CMK (cell line): Measurements from ENCODE around the gene MAGI2.

Experiments
- DNase-seq: peaks from one replicate; pipeline ENCODE4 v3.0.0-alpha.2; 2010; ENCODE audit warnings: low read depth

MAGI2 gene

DNA sequence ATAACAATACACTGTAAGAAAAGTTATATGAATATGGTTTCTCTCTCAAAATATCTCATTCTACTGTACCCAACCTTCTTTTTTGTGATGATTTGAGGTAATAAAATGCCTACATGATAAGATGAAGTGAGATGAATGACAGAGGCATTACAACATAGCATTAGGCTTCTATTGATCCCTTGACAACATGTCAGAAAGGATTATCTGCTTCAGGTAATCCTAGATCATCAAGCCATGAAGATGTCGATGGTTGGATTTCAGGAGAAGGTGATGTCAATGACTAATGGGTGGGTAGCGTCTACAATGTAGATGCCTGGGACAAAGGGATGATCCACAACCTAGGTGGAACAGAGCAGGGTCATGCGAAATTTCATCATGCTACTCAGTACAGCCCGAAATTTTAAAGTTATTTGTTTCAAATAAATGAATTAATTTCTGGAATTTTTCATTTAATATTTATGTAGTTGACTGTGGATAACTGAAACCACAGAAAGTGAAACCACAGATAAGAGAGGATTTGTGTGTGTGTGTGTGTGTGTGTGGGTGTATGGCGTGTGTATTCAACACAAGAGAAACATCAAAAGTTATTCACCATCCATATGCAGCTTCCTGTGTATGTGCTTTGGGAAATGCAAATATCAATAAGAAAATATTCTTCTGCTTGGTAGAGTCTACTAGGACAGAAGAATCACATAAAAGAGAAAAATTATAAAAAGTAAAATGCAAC, 77.0 kb downstream of the MAGI2 start:
- DNase-seq = no peak

DNA sequence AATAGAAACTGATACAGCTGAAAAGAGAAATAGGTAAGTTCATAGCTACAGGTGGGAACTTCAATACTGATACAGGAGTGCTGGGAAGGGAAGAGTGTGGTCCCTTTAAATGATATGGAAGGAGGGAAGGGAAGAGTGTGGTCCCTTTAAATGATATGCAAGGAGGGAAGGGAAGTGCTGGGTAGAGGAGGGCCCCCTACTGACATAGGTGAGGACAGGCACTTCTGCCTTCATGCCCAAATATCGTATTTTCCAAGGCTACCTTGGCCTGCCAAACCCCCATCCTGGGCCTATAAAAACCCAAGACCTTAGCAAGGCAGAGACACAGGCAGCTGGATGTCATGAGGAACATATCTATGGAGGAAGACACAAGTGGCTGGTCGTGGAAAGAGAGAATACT, 92.3 kb downstream of the MAGI2 start:
- DNase-seq = no peak

DNA sequence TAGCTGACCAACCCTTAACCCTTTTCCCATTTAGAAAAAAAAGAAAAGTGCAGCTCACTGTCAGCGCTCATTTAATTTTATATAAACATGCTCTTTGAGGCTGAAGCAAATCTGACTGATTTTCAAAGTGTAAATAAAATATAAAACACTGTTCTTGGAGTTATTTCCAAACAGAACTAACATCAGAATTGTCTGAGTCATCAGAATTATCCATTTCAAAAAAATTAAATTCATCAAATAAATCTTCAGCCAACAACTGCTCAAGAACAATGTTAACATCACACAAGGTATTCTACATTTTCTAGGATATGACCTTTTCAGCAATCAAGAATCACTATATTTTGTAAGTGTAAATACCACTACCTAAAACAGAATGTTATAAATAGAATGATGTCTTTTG, 93.6 kb downstream of the MAGI2 start:
- no peak for DNase-seq

DNA sequence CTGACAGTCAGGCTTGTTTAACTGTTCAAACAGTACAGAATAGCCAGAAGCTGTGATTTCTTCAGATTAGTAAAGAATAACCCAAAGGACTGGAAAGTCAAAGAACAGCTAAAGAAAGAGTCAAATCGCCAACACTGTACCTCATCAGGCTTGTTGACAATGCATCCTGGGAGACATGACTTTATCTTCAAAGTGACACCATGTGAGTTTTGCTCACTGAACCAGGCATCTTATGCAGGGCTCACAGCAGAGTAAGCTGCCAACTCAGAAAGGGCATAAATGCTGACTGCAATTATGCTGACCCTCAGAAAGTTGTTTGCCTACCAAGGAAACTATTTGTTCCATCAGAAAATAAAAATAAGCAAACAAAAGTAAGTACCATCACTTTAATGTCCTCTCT, 96.4 kb downstream of the MAGI2 start:
- no peak for DNase-seq

DNA sequence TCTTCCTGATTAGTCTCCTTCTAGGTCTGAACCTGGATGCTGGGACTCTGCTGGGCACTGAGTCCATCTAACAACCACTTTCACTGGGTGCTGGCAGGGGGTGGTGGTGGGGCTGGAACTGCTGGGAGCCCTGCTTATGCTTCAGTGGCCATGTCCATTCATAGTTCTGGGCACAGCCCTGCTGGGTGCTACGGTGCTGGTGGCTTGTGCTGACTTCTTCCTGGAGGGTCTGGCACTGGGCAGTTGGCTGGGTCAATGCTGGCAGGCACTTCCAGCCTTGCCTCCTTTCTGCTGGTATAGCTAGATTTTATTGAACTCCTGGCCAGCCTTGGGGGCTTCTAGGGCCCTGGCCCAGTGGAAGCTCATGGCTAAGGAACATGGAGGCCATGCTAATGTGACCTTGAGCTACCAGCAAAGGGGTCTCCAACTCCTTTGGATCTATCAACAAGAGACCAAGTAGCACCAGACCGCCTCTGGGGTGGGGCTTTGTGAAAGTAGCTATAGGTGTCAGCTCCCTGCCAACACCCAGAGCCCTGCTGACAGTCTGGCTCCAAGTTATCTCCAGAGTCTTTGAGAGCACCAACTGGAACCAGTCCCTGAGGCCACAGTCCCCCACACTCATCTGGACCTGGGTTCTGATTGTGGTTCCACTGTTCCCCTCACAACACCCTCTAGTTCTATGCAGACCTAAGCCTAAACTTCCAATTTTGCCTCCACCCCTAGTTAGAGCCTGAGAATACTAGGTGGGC, 99.6 kb downstream of the MAGI2 start:
- no peak for DNase-seq

DNA sequence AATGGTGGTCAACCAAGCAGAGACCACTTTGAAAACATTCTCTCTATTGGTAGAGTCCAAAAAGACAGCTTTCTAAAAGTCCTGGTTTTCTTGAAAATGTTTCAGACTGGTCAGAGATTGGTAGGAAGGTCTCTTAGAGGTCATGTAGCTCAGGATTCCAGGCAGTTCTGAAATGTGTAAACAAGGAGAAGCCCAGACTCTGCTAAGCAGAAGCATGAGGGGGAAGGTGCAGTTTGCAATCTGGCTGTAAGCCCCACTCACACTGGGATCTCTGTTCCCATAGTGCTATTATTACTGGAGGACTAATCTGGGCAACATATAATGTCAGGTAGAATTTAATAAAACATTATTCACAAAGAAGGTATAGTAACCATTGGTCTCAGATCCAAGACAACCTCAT, 101.1 kb downstream of the MAGI2 start:
- DNase-seq = no peak

DNA sequence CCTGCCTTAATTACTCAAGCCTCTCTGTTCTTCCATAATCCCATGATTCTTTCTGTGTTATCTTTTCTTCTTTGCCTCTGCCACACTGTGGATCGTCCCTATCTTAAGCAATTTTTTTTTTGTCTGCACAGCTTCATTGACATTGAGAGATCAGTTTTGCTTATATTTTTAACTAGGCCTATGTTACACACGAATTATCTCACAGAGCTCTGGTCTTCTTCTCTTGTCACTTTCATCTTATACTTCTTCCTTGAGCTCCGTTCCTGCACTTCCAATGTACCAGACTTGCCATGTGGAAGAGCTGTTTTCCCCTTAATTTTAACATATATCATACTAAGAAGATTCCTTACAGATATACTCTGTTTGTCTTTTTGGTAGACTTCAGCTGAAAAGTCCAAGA, 106.1 kb downstream of the MAGI2 start:
- DNase-seq = no peak

DNA sequence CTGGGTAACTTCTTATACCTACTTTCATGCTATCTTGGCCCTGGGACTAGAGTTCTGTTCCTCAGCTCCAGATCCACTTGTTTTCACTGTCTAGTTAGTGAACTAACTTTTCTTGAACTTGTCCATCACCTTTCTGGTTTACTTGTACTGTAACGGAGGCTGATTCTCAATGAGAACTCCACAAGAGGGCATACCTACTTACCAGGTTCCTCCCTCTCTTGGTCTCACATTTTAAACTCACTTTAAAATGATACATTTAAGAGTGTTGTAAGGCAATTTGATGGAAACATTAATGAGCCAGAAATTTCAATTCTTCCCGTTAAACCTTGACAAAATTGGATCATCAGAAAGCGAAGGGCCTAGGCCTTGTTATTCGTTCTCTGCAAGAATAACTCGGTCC, 111.6 kb downstream of the MAGI2 start:
- DNase-seq = no peak

DNA sequence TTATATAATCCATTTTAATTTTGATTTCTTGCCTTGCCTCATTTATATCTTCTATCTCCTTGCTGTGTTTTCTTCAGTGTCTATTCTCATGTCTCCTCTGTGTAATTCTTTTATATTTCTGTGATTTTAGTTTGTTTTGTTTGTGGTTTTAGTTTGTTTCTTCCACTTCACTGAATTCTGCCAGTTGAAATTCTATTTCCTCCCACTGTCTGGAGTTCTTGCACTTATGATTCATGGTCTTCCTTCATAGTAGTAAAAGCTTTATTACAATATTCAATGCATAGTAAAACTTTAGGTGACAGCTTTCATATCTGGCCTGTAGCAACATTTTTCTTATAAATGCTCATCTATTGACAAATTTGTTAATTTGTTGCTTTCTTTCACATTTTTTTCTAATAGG, 113.3 kb downstream of the MAGI2 start:
- no peak for DNase-seq

DNA sequence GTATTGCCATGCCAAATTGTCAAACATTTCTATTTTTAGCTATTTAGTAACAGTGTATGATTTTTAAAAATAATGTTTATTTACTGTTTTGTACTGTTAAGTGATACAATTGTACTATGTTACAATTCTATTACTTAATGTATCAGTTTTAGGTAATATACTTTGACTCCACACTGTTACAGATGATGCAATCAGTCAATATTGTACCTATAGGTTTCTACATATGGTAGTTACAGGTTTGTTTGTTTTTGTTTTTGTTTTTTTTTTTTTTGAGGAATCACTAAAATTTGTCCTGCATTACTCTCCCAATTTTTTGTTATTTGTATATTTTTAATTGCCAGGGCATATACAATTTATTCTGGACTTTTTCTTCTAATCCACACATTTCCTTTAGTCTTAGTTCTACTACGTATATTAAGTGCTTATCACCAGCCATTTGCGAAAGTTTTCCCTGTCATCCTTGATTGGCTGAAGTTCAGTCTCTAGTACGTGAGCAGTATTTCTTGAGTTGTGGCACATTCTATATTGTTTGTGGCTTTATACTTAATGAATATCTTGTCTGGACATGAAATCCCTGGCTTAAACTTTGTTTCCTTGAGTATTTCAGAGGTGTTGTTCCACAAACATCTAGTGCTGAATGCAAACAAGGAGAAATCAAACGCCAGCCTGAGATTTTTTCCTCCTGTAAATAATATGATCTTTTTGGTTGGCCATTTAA, 114.1 kb downstream of the MAGI2 start:
- DNase-seq = no peak

DNA sequence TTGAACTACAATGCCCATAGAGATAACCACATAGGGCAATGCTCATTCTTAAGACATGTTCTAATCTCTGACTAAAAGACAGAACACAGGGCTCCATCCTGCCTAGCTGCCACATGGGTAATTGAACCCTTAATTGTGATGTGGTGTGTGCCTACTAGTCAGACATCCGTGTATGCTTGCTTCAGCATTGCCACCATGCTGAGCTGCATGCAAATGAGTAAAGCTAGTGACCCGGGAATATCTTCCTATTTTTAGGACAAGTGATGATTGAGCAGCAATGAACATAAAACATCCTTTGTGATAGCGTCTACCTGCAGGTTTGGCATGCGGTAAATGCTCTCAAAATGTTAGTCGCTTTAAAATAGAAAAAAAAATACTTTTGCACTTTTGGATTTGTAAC, 115.8 kb downstream of the MAGI2 start:
- no peak for DNase-seq

DNA sequence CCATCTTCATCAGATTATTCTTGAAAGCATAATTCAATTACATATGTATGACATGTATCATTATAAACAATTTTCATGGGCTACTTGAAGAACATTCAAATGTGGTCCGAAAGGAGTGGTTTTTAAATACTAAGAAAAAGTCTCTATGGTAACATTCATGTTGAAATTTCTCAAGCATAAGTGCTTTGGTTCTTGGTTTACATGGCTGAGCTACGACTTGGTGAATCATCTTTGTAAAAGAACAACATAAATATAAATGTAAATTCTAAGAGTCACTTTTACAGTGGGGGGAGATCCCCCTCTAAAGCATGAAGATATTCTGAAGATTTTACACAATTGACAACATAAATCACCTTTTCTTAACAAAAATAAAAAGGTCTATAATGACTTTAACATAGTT, 118.6 kb downstream of the MAGI2 start:
- no peak for DNase-seq

DNA sequence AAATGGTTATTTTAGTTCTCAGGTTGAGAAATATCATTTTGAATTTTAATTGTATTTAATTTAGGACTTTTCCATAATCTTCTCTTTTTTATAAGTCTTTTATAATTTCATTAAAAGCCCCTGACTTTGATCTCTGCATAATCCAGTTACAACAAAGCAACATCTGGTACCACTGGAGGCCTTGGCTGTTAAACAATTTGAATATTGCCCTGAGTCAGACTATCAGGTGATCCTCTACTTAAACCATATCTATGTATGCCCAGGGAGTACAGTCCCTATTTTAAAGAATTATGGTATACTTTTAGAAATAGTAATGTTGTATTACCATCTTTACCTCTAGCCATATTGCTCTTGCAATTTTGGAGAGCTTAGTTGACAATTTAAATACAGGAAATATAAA, 119.1 kb downstream of the MAGI2 start:
- no peak for DNase-seq

DNA sequence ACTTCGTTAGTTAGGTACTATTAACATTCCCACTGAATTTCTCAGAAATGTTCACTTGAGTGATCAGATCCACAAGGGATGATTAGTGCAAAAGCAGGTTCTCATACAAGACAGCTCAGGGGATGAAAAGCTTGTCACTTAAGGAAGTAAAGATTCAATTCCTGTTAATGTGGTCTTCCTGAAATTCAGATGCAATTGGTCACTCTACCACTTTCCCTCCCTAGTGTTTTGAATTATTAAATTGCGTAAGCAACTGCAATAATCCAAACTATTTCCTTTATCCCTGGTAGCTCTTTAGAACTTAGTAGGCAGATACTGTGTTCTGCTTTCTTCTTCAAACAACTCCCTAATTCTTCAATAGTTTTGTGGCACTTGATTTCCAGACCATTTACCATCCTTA, 121.4 kb downstream of the MAGI2 start:
- DNase-seq = no peak

DNA sequence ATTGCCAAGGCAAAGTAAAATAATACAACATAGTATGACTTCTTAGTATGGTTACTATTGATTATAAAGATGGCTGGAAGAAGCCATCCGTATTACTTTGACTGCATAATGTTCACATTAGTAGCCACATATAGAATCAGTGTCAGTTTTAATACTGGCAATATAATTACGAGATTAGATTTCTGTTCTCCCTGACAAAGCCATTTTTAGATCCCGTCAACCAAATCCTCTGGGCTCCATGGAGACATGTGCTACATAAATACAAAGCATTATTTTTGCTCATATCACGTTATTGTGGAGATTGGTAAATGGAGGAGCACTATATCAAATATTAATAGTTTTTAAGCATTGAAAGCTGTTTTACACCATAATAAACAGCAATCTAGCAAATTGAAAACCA, 124.0 kb downstream of the MAGI2 start:
- DNase-seq = no peak

DNA sequence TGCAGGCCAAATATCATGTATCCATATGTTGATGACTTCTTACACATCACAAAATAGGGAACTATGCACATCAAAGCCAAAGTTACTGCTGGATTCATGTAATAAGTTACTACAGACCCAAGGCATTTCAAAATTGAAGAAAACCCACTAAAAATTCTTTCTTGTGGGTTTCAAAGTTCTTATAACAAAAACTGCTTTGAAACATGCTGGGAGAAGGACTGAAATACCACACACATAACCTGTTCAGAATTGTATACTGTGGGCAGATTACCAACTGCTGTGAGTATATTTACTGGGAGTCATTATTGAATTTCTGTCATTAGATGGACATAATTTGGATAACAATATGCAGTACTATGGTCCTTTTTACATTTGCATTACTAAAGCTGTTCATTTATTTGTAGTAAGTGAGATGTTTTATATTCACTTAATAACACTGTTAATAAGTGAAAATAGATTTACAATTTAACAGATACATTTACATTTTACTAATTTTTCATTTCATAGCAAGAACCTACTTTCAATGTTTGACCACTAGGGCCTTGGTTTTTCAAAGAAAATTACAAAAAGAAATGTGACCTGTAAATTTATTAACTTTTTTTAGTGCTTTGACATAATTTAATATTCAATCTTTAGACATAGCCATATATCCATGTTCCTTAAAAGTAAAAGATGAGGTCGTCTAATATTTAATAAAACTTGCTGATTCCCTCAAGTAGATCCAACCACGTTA, 132.6 kb downstream of the MAGI2 start:
- DNase-seq = no peak

DNA sequence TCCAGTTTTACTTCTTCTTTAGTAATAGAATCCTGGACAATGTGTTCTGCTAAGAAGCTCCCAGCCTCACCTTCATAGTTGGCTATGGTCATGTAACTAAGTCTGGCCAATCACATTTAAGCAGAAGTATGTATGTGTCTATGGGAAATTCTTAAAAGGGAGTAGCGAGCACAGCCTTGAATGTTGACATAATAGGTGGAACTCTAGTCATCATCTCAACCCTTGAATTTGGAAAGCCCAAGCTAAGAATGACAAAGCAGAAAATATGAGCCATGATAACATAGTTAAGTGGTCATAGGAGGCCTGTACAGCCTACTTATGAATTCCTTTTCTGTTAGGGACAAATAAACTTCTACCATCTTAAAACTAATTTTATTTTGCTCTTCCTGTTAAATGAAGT, 134.1 kb downstream of the MAGI2 start:
- no peak for DNase-seq

DNA sequence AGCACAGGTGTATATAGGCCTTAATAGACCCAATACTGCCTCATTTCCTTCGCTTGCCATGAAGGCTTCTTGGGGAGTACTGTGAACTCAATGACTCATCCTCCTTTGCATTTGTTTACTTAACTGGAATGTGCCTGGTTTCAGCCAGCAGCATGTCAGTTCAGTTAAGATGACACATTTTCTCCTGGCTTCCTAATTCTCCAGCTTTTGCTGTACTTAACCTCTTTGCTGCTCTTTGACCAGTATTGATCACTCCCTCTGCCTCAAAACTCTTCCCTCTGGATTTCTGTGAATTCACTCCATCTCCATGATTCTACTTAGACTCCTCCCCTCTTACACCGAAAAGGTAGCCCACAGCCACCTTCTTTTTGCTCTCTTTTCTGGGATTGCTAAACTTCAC, 135.7 kb downstream of the MAGI2 start:
- no peak for DNase-seq

DNA sequence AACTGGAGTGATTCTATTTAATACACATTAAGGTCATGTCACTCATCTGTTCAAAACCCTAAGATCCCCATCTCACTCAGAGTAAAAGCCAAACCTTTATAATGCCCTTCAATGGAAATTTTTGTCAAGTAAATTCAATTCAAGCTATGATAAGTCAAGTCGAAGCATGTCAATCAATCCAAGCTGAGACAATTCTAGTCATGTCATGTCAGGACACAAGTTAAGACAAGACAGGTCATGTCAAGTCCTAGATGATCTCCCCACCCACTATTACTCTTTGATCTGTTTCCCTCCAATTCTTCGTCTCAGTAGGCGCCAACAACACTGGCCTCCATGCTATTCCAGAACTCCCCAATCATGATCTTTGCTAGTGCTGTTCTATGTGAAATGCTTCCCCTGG, 141.4 kb downstream of the MAGI2 start:
- DNase-seq = no peak

DNA sequence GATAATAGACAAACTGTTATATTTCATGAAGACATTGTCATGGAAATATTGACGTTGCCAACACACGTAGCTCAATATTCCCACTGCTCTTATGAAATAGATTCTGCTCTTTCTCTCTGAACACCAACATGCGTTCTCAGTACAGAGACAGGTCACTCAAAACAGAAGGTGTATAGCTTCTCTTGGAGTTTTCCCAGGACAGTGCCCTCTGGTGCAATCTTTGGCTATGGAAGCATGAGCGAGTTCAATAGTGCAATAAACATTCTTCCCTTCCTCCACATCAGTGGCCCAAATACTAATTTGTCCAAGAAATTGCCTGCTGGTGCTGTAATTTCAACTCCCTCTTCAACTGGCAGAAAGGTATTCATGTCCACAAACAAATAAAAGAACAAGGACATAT, 145.3 kb downstream of the MAGI2 start:
- DNase-seq = no peak

DNA sequence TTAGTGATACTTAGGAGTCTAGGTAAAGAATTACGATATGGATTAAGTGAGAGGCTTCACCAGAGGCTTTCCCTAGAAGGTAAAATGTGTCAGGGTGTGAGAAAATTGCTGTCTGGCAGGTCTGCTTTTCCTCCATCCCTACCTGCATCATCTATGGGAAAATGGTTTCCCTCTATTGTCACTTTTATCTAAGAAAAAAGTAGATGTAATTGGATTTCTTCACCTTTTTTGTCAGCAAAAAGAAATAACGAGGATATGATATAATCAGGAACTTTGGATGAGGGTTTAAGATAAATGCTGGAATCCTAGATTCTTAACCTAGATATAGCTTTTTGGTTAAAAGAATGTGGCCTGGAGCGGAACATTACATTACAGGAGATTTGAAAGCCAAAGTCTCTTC, 146.1 kb downstream of the MAGI2 start:
- no peak for DNase-seq

DNA sequence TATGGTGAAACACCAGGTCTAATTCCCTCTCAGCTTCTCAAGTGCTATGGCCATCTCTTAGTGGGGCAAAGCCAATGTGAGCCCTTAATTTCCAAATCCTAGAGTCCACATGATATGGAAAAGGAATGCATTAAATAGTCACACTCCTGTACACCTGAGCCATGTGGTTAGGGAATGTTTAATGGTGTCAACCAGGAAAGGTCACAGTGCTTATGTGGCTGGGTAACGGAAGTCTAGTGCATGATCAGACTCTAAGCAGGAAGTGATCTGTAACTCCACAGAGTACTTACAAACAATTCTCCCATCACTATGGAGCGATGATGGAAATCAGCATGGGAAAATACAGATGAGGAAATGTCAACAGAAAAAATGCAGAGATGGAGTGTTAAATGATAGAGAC, 148.8 kb downstream of the MAGI2 start:
- no peak for DNase-seq

DNA sequence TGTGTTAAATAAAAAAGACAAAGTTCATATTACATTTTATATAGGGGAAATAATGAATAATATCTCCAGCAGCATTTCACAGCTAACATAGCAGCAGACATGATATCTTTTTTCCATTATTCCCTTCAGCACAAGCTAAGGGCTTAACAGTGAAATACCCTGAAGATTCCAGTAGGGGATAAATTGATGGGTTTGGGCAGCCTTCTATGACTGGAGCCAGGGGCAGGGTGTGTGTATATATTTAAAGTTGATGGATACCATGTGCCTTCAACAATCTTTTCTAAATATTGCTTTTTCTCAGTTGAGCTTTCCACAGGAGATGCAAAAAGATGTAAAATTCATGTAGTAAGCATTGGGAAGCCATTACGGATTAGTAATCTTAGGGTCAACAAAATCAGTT, 151.2 kb downstream of the MAGI2 start:
- no peak for DNase-seq
